HG02610 (cell line): Measurements from ENCODE around the gene ASGR1.

Source experiments
- ATAC-seq: cut with Tn5 transposase; IDR thresholded peaks from one replicate; pipeline ENCODE4 v1.9.1; 2021; ENCODE audit warnings: mild to moderate bottlenecking, moderate library complexity; ENCODE audit not compliant: unreplicated experiment

The ASGR1 gene

GRCh38 chr17:7216242-7217112, 37.3 kb upstream of the ASGR1 start:
- ATAC-seq, result no peak

- ATAC-seq, result no peak
Measured at GRCh38 chr17:7215652-7216180, 36.5 kb upstream of the ASGR1 start.

DNA sequence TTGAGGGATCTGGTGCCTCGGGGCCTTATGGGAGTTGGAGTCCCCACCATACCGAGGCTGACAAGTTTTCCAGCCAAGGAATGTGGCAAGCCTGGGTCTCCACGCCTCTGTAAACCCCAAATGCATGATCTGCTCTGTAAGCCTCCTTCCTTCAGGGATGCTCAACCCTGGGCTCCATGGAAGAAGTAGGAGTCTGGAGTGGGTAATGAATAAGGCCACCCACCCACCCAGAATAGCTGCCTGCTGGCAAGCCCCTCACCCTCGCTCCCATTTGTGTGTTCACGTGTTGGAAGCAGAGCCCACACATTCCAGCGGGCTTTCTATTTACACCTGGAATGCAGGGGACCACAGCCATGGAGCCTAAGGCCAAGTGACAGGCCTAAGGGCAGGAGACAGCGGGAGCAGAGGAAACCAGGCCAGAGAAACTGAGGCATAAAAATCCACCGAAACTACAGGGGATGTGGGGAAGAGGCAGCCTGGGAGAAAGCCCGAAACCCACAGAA, 36.0 kb upstream of the ASGR1 start:
- ATAC-seq, result no peak

DNA sequence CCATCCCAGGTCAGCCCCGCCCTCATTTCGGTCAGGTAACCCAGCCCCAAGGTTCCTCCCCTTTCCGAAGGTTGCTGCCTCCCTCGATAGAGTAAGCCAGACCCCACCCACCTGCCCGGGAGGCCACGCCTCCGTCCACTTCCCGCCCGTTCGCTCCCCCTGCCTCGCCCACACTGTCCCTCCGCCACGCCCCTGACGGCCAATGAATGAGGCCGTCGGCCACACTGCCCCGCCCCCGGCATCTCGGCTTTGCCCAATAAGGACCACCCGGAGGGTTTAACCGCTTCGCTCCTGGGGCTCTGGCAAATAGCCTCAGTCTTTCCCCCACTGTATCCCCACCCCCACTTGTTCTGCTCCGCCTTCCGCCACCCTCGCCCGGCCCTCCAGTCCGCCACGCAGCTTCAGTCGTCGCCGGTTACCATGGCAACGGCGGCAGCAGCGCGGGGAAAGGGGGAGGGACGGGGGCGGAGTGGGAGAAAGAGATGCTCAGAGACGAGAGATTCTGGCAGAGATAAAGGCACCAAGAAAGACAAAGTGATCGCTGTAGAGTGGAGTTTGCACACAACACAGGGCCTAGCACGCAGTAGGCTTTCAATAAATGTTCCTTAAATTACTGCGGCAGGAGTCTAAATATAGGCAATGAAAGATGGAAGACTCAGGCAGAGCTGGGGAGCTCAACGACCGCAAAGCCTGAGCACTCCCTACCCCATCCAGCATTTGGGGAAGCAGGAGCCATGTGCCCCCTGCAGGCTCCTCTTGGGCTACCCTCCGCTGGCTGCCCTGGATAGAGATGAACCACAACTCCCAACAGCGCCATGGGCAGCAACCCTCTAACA, 35.3 kb upstream of the ASGR1 start:
- ATAC-seq, result peak; percentile 72

DNA sequence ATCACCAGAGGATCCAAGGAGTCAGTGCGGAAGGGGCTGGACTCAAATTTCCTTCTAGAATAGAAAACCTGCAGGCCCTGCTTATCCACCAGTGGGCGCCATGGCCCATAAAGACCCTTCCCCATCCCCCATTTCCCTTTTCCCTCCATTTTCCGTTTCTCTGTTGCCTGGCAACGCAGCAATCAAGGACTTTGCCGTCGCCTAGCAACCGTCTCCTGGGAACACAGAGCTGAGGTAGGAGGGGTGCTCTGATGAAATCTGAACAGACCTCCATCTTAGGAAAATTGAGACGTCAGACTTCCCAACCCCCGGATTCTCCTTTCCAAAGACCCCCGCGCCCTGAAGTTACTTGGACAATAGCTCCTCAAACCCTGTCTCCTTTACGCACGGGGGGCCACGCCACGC, 34.7 kb upstream of the ASGR1 start:
- ATAC-seq, result no peak

- no peak for ATAC-seq
Measured at GRCh38 chr17:7211491-7212273, 32.5 kb upstream of the ASGR1 start.

GRCh38 chr17:7208754-7209460, 29.7 kb upstream of the ASGR1 start:
- no peak for ATAC-seq

GRCh38 chr17:7208027-7208571, 28.9 kb upstream of the ASGR1 start:
- no peak for ATAC-seq

GRCh38 chr17:7207120-7208001, 28.2 kb upstream of the ASGR1 start:
- no peak for ATAC-seq

DNA sequence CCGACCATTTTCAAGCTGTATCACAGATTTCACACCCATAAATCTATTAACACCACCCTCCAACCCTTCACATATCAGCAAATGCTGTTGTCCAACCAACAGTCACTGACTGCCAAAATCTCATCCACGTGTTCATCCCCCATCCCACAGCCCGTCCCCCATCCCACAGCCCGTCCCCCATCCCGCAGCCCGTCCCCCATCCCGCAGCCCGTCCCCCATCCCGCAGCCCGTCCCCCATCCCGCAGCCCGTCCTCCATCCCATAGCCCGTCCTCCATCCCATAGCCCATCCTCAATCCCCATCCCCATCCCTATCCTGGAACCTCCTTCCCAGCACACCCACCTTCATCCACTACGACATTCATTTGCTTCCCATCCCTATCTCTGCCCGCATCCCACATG, 26.4 kb upstream of the ASGR1 start:
- no peak for ATAC-seq

DNA sequence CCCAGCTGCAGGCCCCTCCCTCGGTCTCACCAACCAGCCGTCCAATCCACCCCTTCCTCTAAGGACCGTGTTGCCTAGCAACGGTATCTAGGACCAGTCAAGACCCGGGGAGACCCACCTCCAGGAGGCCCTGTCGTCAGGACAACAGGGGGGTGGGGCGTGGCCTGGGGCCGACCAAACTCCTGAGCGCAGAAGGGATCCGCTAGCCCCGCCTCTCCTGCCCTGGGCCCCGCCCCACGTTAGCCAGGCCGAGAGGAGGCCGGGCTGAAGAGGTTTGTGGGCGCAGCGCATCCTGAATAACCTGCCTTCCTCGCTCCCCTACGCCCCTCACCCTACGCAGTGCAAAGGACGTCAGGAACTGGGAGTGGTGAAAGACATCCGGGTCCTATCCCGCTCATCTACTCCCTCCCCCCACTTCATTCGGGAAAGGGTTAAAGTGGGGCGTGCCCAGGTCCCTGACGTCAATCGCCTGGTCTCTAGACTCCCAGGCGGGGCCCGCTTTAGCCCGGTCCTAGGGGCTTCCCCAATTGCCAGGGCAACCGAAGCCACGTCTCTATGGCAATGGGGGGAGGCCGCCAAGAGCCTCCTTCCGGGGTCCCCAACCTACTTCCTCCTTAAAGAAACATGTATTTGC, 25.8 kb upstream of the ASGR1 start:
- peak; percentile 90 for ATAC-seq

DNA sequence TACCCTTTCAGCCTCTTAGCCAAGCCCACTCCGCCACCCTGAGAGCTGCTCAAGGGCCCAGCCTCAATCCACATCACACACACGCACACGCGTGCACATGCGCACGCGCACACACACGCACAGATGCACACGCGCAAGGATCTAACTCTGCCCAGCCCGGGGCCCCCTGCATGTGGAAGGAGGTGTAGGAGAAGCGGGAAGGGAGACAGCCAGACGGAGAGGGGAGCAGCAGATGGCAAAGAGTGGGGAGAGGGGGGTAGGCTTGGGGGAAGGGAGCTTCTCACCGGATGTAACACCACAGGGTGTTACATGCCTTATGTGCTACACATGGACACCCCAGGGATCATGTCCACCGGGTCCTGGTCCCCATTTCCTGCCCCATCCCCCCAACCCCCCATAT, 25.2 kb upstream of the ASGR1 start:
- ATAC-seq, result no peak

GRCh38 chr17:7203391-7203790, 24.2 kb upstream of the ASGR1 start:
- ATAC-seq, result no peak

DNA sequence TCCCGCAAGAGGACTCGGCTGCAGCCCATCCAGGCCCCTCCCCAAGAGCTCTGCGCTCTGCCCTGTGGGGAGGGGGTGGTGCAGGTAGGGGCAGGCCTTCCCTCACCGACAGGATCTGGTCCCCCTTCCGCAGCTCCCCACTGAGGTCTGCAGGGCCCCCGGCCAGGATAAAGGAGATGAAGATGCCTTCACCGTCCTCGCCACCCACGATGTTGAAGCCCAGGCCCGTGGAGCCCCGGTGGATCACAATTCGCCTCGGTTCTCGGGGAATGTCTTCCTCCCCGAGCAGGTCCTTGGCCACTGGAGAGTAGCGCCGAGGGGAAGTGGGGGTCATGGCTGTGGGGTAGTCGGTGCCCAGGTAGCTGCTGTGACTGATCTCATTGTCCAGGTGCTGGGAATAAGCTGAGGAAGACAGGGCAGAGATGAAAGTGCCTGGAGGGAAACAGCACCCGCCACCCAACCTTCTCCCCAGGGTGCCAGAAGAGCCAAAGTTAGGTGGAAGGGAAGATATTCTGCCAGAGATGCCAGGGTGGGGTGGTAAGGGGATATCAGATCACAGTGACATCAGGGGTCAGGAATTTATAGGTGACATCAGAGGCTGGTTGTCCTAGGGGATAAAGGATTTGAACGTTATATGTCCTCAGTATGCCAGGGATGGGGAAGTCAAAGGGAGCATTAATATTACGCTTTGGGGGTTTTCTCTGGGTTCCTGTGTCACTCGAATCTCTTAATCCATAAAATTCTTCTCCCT, 17.7 kb upstream of the ASGR1 start:
- ATAC-seq, result no peak

GRCh38 chr17:7195971-7196370, 16.8 kb upstream of the ASGR1 start:
- ATAC-seq, result no peak

GRCh38 chr17:7192271-7192937, 13.2 kb upstream of the ASGR1 start:
- no peak for ATAC-seq

- no peak for ATAC-seq
Measured at GRCh38 chr17:7191571-7192270, 12.6 kb upstream of the ASGR1 start.
